NOMO-1 treated with DMSO at 0.1 percent for 48 hours (cell line): Measurements from ENCODE around the gene COPS8.

Source experiments
- DNase-seq: peaks from one replicate; lab custom pipeline; 2025; ENCODE audit not compliant: unreplicated experiment; lab: John Stamatoyannopoulos, UW

COPS8 gene

GRCh38 chr2:237097911-237098702 is 12.4 kb downstream of the COPS8 start:
- DNase-seq: no peak

- DNase-seq: no peak
Observed at GRCh38 chr2:237099804-237100203, 14.1 kb downstream of the COPS8 start.

GRCh38 chr2:237101118-237101979 is 15.7 kb downstream of the COPS8 start:
- DNase-seq: no peak

- DNase-seq: no peak
Observed at GRCh38 chr2:237102428-237102827, 16.7 kb downstream of the COPS8 start.

GRCh38 chr2:237109421-237109934 is 23.8 kb downstream of the COPS8 start:
- no peak for DNase-seq

- DNase-seq: no peak
Observed at GRCh38 chr2:237113026-237113795, 27.5 kb downstream of the COPS8 start.

GRCh38 chr2:237115870-237116269 is 30.2 kb downstream of the COPS8 start:
- no peak for DNase-seq

- no peak for DNase-seq
Observed at GRCh38 chr2:237116431-237116830, 30.7 kb downstream of the COPS8 start.

- DNase-seq: peak; percentile 34
Observed at GRCh38 chr2:237118025-237118424, 32.3 kb downstream of the COPS8 start.

GRCh38 chr2:237118561-237119155 is 33.0 kb downstream of the COPS8 start:
- DNase-seq: no peak

- DNase-seq: no peak
Observed at GRCh38 chr2:237120916-237121315, 35.2 kb downstream of the COPS8 start.

- DNase-seq: no peak
Observed at GRCh38 chr2:237121321-237121720, 35.6 kb downstream of the COPS8 start.

- peak; percentile 10 for DNase-seq
Observed at GRCh38 chr2:237122214-237122666, 36.6 kb downstream of the COPS8 start.

- no peak for DNase-seq
Observed at GRCh38 chr2:237124820-237125219, 39.1 kb downstream of the COPS8 start.

GRCh38 chr2:237125967-237126366 is 40.3 kb downstream of the COPS8 start:
- DNase-seq: no peak

GRCh38 chr2:237126519-237127174 is 41.0 kb downstream of the COPS8 start:
- DNase-seq: no peak

- no peak for DNase-seq
Observed at GRCh38 chr2:237128026-237128703, 42.5 kb downstream of the COPS8 start.

GRCh38 chr2:237128845-237129592 is 43.3 kb downstream of the COPS8 start:
- DNase-seq: no peak
